GM21825 (cell line): ENCODE data around the gene SIRT2.
A peak's percentile ranks its signal among the peaks of the same experiment; 100 is the strongest.
"Not testable (repeated sequence)": the region's sequence is repeated elsewhere in the genome, so short reads cannot be mapped to it uniquely, and the experiment has no call there.

Experiments used
- ATAC-seq: cut with Tn5 transposase; IDR thresholded peaks from one replicate; pipeline ENCODE4 v1.9.1; 2021; ENCODE audit warnings: mild to moderate bottlenecking, moderate library complexity; ENCODE audit not compliant: unreplicated experiment

Gene SIRT2

DNA sequence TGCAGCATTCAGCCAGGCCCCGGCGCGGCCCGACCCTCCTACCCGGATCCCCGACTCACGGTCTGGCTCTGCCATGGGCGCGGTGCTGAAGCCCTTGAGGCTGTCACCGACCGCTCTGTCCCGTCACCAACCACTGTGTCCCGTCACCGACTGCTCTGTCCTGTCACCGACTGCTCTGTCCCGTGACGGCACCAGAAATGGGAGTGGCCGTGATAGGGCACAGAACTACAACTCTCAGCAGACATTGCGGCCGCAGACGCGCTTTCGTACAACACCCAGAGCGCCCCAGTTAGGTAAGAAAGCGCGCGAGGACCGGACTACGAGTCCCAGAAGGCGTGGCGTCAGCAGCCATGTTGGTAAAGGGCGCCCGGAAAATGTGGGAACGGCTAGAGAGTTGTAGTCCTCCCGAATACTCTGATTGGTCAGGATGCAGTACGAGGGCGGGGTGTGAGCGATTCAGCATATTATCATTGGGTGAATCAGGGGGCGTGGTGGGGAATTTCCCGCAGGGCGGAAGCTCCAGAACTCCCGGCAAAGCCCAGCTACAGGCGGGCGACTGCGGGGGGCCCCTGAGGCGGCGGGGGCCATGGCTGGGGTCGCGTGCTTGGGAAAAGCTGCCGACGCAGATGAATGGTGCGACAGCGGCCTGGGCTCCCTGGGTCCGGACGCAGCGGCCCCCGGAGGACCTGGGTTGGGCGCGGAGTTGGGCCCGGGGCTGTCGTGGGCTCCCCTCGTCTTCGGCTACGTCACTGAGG is at the start of gene SIRT2, which contains the start of gene NFKBIB:
Gene SIRT2, minus strand, starts transcription at position 172 of the 755 bp plus-strand sequence. Its CDS starts 97 bp downstream, at position 75.
Gene NFKBIB, plus strand, starts transcription at position 523 of the 755 bp plus-strand sequence. Its CDS starts 64 bp downstream, at position 587.
- ATAC-seq = peak; percentile 90

- no peak for ATAC-seq
Measured at GRCh38 chr19:38946229-38947010, 47.0 kb upstream of the SIRT2 start.

DNA sequence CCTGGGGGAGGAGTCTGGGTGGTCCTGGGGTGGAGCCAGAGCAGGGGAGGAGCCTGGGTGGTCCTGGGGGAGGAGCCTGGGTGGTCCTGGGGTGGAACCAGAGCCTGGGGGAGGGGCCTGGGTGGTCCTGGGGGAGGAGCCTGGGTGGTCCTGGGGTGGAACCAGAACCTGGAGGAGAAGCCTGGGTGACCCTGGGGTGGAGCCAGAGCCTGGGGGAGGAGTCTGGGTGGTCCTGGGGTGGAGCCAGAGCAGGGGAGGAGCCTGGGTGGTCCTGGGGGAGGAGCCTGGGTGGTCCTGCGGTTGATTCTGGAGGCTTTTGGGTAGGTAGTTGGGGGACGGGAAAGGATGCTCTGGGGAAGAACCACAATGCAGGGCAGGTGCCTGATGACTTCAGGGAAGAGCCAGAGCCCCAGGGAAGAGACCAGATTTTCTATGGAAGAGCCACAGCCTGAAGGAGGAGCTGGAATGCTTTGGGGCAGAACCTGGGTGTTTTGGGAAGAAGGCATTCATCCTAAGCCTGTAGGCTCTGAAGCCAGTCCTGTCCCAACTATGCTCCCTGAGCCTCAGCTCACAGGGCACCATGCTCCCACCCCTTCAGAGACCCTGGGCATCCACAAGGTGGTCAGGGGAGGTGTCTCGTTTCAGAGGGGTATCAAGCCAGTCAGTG is 46.3 kb upstream of the SIRT2 start:
- no peak for ATAC-seq

DNA sequence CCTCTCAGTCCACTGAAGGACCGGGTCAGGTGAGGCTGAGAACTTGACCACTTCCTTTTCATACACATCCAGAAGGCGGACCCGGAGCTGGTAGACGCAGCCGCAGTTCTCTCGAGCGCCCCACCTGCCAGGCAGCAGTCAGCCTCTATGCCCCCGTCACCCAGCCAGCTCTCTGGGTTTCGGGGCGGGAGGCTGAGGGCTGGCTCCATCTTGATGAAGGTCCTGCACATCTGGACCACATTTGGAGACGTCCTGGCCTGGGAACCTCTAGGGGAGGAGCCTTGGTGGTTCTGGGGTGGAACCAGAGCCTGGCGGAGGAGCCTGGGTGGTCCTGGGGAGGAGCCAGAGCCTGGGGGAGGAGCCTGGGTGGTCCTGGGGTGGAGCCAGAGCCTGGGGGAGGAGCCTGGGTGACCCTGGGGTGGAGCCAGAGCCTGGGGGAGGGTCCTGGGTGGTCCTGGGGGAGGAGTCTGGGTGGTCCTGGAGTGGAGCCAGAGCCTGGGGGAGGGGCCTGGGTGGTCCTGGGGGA is 45.6 kb upstream of the SIRT2 start:
- no peak for ATAC-seq

- ATAC-seq = no peak
Measured at GRCh38 chr19:38942471-38943181, 43.2 kb upstream of the SIRT2 start.

- no peak for ATAC-seq
Measured at GRCh38 chr19:38941979-38942378, 42.6 kb upstream of the SIRT2 start.

DNA sequence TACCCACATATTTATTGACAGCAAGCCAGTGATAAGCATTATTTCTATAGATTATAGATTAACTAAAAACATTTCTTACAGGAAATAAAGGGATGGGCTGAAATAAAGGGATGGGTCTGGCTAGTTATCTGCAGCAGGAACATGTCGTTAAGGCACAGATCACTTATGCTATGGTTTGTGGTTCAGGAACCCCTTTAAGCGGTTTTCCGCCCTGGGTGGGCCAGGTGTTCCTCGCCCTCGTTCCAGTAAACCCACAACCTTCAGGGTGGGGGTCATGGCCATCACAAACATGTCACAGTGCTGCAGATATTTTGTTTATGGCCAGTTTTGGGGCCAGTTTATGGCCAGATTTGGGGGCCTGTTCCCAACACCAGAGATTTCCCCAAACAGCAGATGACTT is 42.0 kb upstream of the SIRT2 start:
- ATAC-seq = not testable (repeated sequence)

GRCh38 chr19:38939957-38940356 is 40.5 kb upstream of the SIRT2 start:
- ATAC-seq = no peak

DNA sequence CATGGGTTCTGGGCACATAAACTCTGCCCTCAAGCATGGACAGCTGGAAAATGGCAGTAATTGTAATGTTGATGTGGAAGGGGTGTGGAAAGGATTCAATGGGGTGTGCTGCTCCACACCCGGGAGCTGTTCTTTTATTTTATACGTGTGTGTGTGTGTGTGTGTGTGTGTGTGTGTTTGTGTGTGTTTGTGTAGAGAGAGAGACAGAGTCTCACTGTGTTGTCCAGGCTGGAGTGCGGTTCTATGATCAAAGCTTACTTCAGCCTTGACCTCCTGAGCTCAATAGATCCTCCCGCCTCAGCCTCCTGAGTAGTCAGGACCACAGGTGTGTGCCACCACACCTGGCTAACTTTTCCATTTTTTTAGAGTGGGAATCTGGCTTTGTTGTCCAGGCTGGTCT is 34.1 kb upstream of the SIRT2 start:
- ATAC-seq = no peak

DNA sequence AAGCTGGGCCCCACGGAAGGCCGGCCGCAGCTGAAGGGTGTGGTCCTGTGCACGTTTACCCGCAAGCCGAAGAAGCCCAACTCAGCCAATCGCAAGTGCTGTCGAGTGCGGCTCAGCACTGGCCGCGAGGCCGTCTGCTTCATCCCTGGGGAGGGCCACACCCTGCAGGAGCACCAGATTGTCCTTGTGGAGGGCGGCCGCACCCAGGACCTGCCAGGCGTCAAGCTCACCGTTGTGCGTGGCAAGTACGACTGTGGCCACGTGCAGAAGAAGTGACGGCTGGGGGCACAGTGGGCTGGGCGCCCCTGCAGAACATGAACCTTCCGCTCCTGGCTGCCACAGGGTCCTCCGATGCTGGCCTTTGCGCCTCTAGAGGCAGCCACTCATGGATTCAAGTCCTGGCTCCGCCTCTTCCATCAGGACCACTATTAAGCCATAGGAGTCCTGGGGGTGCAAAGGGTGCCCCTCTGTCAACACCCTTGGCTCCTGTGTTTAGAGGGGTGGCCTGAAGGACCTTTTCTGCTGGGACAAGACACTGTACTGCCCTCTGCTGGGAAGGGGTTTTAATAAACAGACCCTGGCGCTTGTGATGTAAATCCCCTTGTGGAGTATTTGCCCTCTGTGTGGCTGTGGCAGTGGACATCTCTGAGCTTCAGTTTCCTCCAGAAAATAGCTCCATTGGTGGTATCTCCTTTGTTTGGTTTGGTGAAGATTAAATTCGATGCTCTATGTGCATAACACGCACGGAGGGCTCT is 33.2 kb upstream of the SIRT2 start:
- ATAC-seq = no peak

GRCh38 chr19:38931521-38931793 is 32.0 kb upstream of the SIRT2 start:
- no peak for ATAC-seq

DNA sequence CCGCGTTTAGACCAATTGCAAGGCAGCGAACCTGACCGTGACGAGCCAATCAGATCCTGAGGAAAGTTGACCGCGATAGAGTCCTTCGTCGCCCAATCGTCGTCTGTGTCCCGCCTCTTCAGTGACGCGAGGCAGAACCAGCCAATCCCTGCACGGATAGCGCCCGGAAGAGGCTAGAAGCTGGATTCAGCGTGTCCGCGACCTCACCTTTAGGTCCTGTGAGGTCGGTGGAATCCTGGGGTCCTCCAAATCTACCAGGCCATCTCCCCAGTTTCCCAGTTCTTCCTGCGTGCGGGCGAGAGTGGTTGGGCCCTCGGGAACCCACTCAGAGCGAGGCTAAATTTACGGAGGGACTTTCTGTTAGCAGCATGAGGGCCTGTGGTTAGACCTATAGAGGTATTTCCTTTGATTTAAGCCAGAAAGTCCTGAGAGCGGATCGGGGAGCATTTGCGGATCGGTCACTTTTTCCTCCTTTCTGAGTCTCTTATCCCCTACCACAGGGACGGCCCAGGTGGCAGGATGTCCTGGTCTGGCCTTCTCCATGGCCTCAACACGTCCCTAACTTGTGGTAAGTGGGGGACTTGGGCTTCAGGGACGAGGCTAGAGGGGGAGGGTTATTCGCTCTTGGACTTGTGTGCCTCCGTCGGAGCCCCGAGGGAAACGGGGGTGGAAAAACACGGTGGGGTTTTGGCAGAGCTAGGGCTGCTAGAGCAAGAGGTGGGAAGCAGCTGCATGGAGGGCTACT is 31.5 kb upstream of the SIRT2 start, which contains the start of gene MRPS12:
Gene MRPS12, plus strand, starts transcription at position 169 of the 745 bp plus-strand sequence. Its CDS starts 351 bp downstream, at position 520.
- ATAC-seq = peak; percentile 83

- ATAC-seq = peak; percentile 69
Measured at GRCh38 chr19:38929929-38930775, 30.7 kb upstream of the SIRT2 start, which contains the start of gene SARS2. Gene SARS2, minus strand, starts transcription at chr19:38930763. Its CDS starts 27 bp downstream, at chr19:38930736.

DNA sequence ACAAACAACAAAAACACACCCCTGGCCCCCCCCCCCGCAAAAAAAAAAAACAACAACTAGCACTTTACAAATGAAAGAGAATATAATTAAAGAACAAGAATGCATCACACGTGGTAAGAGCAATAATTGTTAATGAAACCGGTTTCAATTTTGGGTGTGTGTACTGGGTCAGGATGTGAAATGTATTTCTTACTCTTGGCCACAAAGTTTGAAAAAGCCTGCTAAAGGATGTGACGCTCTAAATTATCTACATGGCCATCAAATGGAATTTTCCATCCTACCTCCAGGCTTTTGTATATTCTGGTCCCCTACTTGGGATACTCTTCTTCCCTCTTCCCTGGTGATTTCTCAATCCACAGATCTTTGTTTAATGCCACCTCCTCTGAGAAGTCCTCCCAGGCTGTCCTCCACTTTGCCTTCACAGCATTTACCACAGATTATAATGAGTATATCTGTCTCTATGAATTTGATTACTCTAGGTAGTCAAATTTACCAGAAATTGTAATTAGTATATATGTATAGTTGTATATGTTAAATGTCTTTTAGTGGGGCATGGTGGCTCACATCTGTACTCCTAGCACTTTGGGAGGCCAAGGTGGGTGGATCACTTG is 29.1 kb upstream of the SIRT2 start:
- no peak for ATAC-seq

- no peak for ATAC-seq
Measured at GRCh38 chr19:38924388-38924787, 25.0 kb upstream of the SIRT2 start.

GRCh38 chr19:38922482-38922881 is 23.1 kb upstream of the SIRT2 start:
- no peak for ATAC-seq

DNA sequence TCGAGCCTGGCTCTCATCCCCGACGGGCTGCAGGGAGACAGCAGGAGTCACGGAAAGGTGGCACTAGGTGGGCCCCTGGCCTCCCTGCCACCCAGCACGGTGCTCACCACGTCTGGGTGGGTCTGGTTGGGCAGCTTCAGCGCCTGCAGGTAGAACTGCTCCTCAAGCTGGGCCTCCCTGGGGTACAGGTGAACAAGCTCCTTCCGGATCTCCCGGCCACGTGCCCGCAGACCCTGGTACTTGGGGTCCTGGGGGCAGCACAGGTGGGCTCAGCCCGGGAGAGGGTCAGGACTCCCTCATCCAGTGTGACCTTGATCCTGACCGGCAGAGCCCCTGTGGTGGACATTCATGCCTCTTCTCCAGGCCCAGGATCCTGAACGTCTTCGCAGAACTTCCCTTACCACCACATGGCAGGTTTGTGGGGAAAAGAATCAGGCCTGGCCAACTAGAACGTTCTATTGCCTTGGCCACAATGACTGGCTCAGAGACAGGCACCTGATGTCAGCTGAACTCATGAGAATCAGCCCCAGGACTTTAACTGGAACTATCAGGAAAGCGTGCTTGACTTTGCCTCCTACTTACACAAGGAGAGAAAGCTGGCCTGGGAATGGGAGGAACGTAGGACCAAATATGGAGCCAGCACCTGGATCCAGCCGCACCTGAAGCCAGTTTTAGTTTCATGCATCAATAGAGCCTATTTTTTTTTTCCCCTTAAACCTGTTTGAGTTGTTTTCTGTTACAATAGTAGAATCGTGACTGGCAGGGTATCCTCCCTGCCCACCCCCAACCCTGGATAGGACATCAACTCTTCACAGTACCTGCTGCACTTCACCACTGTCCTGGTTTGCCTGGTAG is 22.2 kb upstream of the SIRT2 start:
- no peak for ATAC-seq
